SJCRH30 (cell line): ENCODE results near the gene TSPO. TPM values are rescaled to one million over a fixed set of nuclear protein-coding genes. Genes with fewer than 3 reads are reported as not detected.

Experiments
- total RNA-seq: library from RNA; depleted of rRNA; stranded (reverse); fragments of >200 nt; shearing (Covaris generic); gene quantifications from 2 replicates; pipeline ENCODE4 v1.2.3, GENCODE V29; 2014; rRNA removed

The TSPO gene
- total RNA-seq, 1 experiment from 2014 or later = 0.89 TPM

Other genes starting within 250 kb of the TSPO start
- gene PACSIN2, start 136.4 kb upstream of the TSPO start, total RNA-seq = 78.3 and 78.5 TPM in 2 replicates
- 2.8 and 2.9 TPM in 2 replicates for gene TTLL1, start 62.2 kb upstream of the TSPO start, total RNA-seq
- 0.14 TPM in 1 of 2 replicates, not detected in the other for gene BIK, start 40.8 kb upstream of the TSPO start, total RNA-seq
- gene MCAT, start 8.2 kb upstream of the TSPO start, total RNA-seq = 19.7 and 20.8 TPM in 2 replicates
- 70.3 and 76.6 TPM in 2 replicates for gene TTLL12, start 35.6 kb downstream of the TSPO start, total RNA-seq
- gene SCUBE1, start 191.8 kb downstream of the TSPO start, total RNA-seq = 11.0 and 13.7 TPM in 2 replicates